ENCODE data around the gene SESTD1.

- no peak for TF ChIP-seq CTCF (conservative IDR thresholded peaks at IDR 0.05)
- TF ChIP-seq ZFX (IDR thresholded peaks at IDR 0.05) = no peak
Measured at GRCh38 chr2:179285060-179285459, 20.4 kb upstream of the SESTD1 start.

Data from C4-2B (cell line).